Measurements from ENCODE around the gene ZBTB8OS. TPM values are rescaled to one million over a fixed set of nuclear protein-coding genes. Genes with fewer than 3 reads are reported as not detected.
"Not testable (repeated sequence)": the region's sequence is repeated elsewhere in the genome, so short reads cannot be mapped to it uniquely, and the experiment has no call there.

Gene ZBTB8OS
- total RNA-seq, 2 experiments from 2014 or later: 23.9 to 24.1 TPM

DNA sequence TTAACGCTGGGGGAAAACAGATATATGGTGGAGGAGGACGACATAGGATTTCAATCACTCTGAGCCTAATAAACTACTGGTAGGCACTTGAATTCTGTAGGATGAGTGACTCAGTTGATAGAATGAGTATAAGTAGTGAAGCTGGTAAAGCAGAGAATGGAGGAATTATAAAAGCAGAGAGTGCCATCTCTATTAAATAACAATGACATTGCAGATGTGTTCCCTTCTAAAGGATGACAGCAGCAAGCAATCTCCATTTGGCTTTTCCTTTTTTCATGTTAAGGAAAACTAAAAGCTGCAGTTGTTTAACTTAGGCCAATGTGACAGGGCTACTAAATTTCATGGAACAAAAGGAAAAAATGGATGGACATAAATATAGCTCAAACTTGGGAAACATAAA is 17.5 kb downstream of the ZBTB8OS start:
- no peak for ATAC-seq (ENCODE audit: poor library complexity)
- Mint-ChIP-seq H3K4me1 (ENCODE audit: low read depth) (peaks cover 27% of the 10 kb centered on the region), H3K36me3 (ENCODE audit: low read depth) (peaks cover 76% of the 10 kb centered on the region), H3K27me3 (no peaks in the 10 kb centered on the region), H3K9me3 (no peaks in the 10 kb centered on the region), H3K4me3 (no peak overlapping the region), H3K27ac (no peak overlapping the region)
- Histone ChIP-seq H3K27me3 (ENCODE audit: control insufficient read depth in 1 of 2, insufficient read depth in 2 of 2, low read length in 2 of 2) (no peaks in the 10 kb centered on the region), H3K36me3 (ENCODE audit: insufficient read depth, low read length) (peaks cover 43% of the 10 kb centered on the region), H3K4me1 (ENCODE audit: insufficient read depth, low read length) (peaks cover 3% of the 10 kb centered on the region), H3K9me3 (ENCODE audit: control insufficient read depth in 1 of 2, insufficient read depth in 1 of 2, low read length in 2 of 2) (no peaks in the 10 kb centered on the region), H3K27ac (ENCODE audit: low read depth in 1 of 2, low read length in 2 of 2) (no peak overlapping the region), H3K4me3 (ENCODE audit: low read length) (no peak overlapping the region)
- no peak for DNase-seq
- intact Hi-C loops (cut with DNase I, micrococcal nuclease): no loop called here
- TF ChIP-seq, protein P1, sequence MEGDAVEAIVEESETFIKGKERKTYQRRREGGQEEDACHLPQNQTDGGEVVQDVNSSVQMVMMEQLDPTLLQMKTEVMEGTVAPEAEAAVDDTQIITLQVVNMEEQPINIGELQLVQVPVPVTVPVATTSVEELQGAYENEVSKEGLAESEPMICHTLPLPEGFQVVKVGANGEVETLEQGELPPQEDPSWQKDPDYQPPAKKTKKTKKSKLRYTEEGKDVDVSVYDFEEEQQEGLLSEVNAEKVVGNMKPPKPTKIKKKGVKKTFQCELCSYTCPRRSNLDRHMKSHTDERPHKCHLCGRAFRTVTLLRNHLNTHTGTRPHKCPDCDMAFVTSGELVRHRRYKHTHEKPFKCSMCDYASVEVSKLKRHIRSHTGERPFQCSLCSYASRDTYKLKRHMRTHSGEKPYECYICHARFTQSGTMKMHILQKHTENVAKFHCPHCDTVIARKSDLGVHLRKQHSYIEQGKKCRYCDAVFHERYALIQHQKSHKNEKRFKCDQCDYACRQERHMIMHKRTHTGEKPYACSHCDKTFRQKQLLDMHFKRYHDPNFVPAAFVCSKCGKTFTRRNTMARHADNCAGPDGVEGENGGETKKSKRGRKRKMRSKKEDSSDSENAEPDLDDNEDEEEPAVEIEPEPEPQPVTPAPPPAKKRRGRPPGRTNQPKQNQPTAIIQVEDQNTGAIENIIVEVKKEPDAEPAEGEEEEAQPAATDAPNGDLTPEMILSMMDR (IDR thresholded peaks at IDR 0.05): no peak
- ChIA-PET POLR2A (no interaction called here), CTCF (interaction anchor here (0.8 kb wide), 1 partner anchor 10 kb away, joined by 3 read pairs; no protein-coding TSS in a partner anchor)

DNA sequence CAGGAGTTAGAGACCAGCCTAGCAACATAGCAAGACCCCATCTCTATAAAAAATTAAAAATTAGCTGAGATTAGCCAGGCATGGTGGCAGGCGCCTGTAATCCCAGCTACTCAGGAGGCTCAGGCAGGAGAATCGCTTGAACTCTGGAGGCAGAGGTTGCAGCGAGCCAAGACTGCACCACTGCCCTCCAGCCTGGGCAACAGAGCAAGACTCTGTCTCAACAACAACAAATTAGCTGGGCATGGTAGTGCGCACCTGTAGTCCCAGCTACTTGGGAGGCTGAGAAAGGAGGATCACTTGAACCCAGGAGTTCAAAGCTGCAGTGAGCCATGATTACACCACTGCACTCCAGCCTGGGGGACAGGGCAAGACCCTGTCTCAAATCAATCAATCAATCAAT is 20.2 kb downstream of the ZBTB8OS start:
- H3K9me3 Mint-ChIP-seq; ATAC-seq (ENCODE audit: poor library complexity); H3K27ac Mint-ChIP-seq; H3K4me1 ChIP-seq (ENCODE audit: insufficient read depth, low read length); intact Hi-C loops (cut with DNase I, micrococcal nuclease); DNase-seq; H3K4me3 Mint-ChIP-seq; H3K9me3 ChIP-seq (ENCODE audit: control insufficient read depth in 1 of 2, insufficient read depth in 1 of 2, low read length in 2 of 2); H3K4me3 ChIP-seq (ENCODE audit: low read length); H3K27me3 ChIP-seq (ENCODE audit: control insufficient read depth in 1 of 2, insufficient read depth in 2 of 2, low read length in 2 of 2); H3K27ac ChIP-seq (ENCODE audit: low read depth in 1 of 2, low read length in 2 of 2); CTCF ChIA-PET; H3K27me3 Mint-ChIP-seq: not testable (repeated sequence)
- peaks cover 74% of the 10 kb centered on the region for H3K36me3 Mint-ChIP-seq (ENCODE audit: low read depth)
- H3K36me3 ChIP-seq (ENCODE audit: insufficient read depth, low read length): peaks cover 55% of the 10 kb centered on the region
- peaks cover 15% of the 10 kb centered on the region for H3K4me1 Mint-ChIP-seq (ENCODE audit: low read depth)
- POLR2A ChIA-PET: interaction anchor here (0.9 to 1.2 kb wide), 2 partner anchors 9 to 21 kb away, joined by 3 to 4 read pairs; partner anchors contain the start of genes RBBP4 and ZBTB8OS

DNA sequence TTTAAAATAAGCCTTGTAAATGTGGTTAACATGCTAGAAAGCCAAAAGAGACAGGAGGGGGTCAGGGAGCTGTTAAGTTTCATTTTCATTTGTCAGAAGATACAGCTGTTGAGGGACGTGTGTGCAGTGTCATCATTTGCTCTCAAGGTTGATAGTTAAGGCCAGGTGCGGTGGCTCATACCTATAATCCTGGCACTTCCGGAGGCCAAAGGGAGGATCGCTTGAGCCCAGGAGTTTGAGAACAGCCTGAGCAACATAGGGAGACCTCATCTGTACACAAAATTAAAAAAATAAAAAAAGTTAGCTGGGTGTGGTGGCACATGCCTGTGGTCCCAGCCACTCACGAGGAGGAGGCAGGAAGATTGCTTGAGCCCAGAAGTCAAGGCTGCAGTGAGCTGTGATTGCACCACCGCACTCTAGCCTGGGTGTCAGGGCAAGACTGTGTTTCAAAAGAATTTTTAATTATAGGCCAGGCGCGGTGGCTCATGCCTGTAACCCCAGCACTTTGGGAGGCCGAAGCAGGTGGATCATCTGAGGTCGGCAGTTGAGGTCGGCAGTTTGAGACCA is 22.7 kb downstream of the ZBTB8OS start:
- peak overlapping the region in 1 of 2 donors; percentile 22 for H3K27ac ChIP-seq (ENCODE audit: low read depth in 1 of 2, low read length in 2 of 2)
- no peaks in the 10 kb centered on the region for H3K9me3 ChIP-seq (ENCODE audit: control insufficient read depth in 1 of 2, insufficient read depth in 1 of 2, low read length in 2 of 2)
- no peaks in the 10 kb centered on the region for H3K27me3 ChIP-seq (ENCODE audit: control insufficient read depth in 1 of 2, insufficient read depth in 2 of 2, low read length in 2 of 2)
- no peak overlapping the region for H3K4me3 ChIP-seq (ENCODE audit: low read length)
- intact Hi-C loops (cut with DNase I, micrococcal nuclease): no loop called here
- peak; percentile 48 for ATAC-seq (ENCODE audit: poor library complexity)
- Mint-ChIP-seq H3K27ac (no peak overlapping the region), H3K4me1 (ENCODE audit: low read depth) (peaks cover 24% of the 10 kb centered on the region), H3K27me3 (no peaks in the 10 kb centered on the region), H3K4me3 (no peak overlapping the region), H3K9me3 (no peaks in the 10 kb centered on the region), H3K36me3 (ENCODE audit: low read depth) (peaks cover 74% of the 10 kb centered on the region)
- peaks cover 41% of the 10 kb centered on the region for H3K36me3 ChIP-seq (ENCODE audit: insufficient read depth, low read length)
- TF ChIP-seq, protein P1 (IDR thresholded peaks at IDR 0.05): no peak
- ChIA-PET POLR2A (no interaction called here), CTCF (no interaction called here)
- DNase-seq: peak in 3 of 14 experiments; percentile 32 to 71 (median 39)
- H3K4me1 ChIP-seq (ENCODE audit: insufficient read depth, low read length): peaks cover 6% of the 10 kb centered on the region

DNA sequence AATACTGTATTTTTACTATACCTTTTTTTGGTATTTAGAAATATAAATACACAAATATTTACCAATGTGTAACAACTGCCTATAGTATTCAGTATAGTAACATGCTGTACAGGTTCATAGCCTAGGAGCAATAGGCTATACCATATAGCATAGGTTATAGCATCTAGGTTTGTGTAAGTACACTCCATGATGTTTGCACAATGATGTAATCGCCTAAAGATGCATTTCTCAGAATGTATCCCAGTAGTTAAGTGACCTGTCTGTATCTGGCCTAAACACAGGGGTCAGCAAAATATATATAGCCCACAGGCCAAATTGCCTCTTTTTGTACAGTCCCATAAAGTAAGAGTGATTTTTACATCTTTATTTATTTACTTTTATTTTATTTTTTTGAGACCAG is 24.2 kb downstream of the ZBTB8OS start:
- Histone ChIP-seq H3K9me3 (ENCODE audit: control insufficient read depth in 1 of 2, insufficient read depth in 1 of 2, low read length in 2 of 2) (no peaks in the 10 kb centered on the region), H3K36me3 (ENCODE audit: insufficient read depth, low read length) (peaks cover 36% of the 10 kb centered on the region), H3K27me3 (ENCODE audit: control insufficient read depth in 1 of 2, insufficient read depth in 2 of 2, low read length in 2 of 2) (no peaks in the 10 kb centered on the region), H3K4me3 (ENCODE audit: low read length) (no peak overlapping the region), H3K4me1 (ENCODE audit: insufficient read depth, low read length) (peaks cover 6% of the 10 kb centered on the region), H3K27ac (ENCODE audit: low read depth in 1 of 2, low read length in 2 of 2) (no peak overlapping the region)
- H3K36me3 Mint-ChIP-seq (ENCODE audit: low read depth): peaks cover 75% of the 10 kb centered on the region
- intact Hi-C loops (cut with DNase I, micrococcal nuclease): no loop called here
- no peaks in the 10 kb centered on the region for H3K9me3 Mint-ChIP-seq
- no peaks in the 10 kb centered on the region for H3K27me3 Mint-ChIP-seq
- H3K4me1 Mint-ChIP-seq (ENCODE audit: low read depth): peaks cover 24% of the 10 kb centered on the region
- ChIA-PET CTCF (no interaction called here), POLR2A (no interaction called here)
- no peak for ATAC-seq (ENCODE audit: poor library complexity)
- no peak overlapping the region for H3K4me3 Mint-ChIP-seq
- DNase-seq: no peak
- no peak overlapping the region for H3K27ac Mint-ChIP-seq
- TF ChIP-seq, protein P1 (IDR thresholded peaks at IDR 0.05): no peak

Measured in CD4-positive, alpha-beta T cell (primary cell).